Measurements from ENCODE around the gene FKBP5.

DNA sequence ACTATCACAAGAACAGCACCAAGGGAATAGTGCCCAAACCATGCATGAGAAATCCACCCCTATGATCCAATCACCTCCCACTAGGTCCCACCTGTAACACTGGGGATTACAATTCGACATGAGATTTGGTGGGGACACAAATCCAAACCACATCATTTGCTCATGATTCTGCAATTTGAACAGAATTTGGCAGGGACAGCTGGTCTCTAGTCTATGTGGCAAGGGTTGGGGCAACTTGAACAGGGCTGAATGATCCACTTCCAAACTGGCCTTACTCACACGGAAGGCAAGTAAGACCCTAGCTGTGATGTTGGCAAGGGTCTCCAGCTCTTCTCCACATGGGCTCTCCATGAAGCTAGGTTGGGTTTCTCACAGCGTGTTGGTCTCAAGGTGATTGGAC, 10.1 kb upstream of the FKBP5 start:
- TF ChIP-seq CTCF (IDR thresholded peaks at IDR 0.05) = no peak
- no peak for TF ChIP-seq POLR2A (IDR thresholded peaks at IDR 0.05)
- no peak for TF ChIP-seq POLR2AphosphoS5 (IDR thresholded peaks at IDR 0.05; ENCODE audit: insufficient read depth in 1 of 2, low read depth in 1 of 2)
